Gastrocnemius medialis (tissue), 4 donors: ENCODE results near the gene ST7.

Source experiments
- CTCF ChIP-seq, 5 experiments: fragments of 450-650 bp in 3 of 5; fragments of 200-600 bp in 2 of 5; sonication (generic) in 2 of 5; IDR thresholded peaks in 4 of 5; conservative IDR thresholded peaks in 1 of 5; 1 replicate in 4 of 5; 2 replicates in 1 of 5; pipeline ENCODE4 v1.5.1; 2016 to 2019; ENCODE audit warnings: antibody characterized with exemption in 5 of 5, mild to moderate bottlenecking in 3 of 5, moderate library complexity in 3 of 5
- POLR2A ChIP-seq, 2 donors: fragments of 450-650 bp; IDR thresholded peaks; one replicate each; pipeline ENCODE4 v1.6.1; 2017; ENCODE audit warnings: antibody characterized with exemption in 2 of 2, mild to moderate bottlenecking in 2 of 2, moderate library complexity in 2 of 2

DNA sequence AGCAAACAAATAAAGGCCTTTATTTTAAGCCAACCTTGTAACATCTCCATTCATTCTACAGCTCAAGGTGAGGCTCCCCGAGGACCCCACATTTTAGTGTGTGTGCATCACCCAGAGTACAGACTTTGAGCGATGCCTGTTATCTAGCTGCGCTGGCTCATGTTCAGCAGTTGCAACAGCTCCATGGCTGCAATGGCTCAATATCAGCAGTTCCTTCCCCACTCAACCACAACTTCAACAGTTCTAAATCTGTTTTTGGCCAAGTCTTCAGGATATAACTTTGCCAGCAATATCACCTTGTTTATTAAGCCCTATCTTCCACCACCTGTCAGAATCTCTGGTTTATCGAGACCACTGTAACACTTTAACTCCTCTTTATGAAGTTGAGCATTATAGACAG, 273.8 kb downstream of the ST7 start:
- no peak for TF ChIP-seq POLR2A (IDR thresholded peaks at IDR 0.05)
- TF ChIP-seq CTCF (IDR thresholded peaks at IDR 0.05 in 4 of 5, conservative IDR thresholded peaks at IDR 0.05 in 1 of 5), result no peak
